SU-DHL-6 (cell line): ENCODE measurements around the gene B3GALT5.

Experiments
- H2AFZ ChIP-seq: fragments of 200-600 bp; sonication (generic); 2 replicates; pipeline ENCODE4 v1.6.1; 2014; ENCODE audit warnings: low read depth, mild to moderate bottlenecking, moderate library complexity, mixed read lengths, antibody characterized with exemption, low read length; ENCODE audit not compliant: severe bottlenecking
- H3F3A ChIP-seq: fragments of 200-600 bp; shearing (Covaris generic); 2 replicates; pipeline ENCODE4 v1.6.0; 2016; ENCODE audit warnings: antibody characterized with exemption, mild to moderate bottlenecking; ENCODE audit not compliant: insufficient read depth
- H3K27ac ChIP-seq: fragments of 200-600 bp; sonication (generic); 2 replicates; pipeline ENCODE4 v1.5.1; 2016; ENCODE audit warnings: low read depth, mild to moderate bottlenecking, low read length, moderate library complexity, mixed read lengths
- H3K27me3 ChIP-seq: fragments of 200-600 bp; sonication (generic), shearing (Covaris generic); 2 replicates; pipeline ENCODE4 v1.6.0; 2014; ENCODE audit warnings: mild to moderate bottlenecking, low read length
- H3K36me3 ChIP-seq: fragments of 200-600 bp; sonication (generic); 2 replicates; pipeline ENCODE4 v1.6.1; 2014; ENCODE audit warnings: mild to moderate bottlenecking, low read length, mixed read lengths
- H3K4me2 ChIP-seq: fragments of 300-600, 200-600 bp; shearing (Covaris generic), sonication (generic); 2 replicates; pipeline ENCODE4 v1.6.0; 2014; ENCODE audit warnings: low read length, low read depth, mild to moderate bottlenecking; ENCODE audit not compliant: poor library complexity, severe bottlenecking
- H3K4me3 ChIP-seq: fragments of 200-600 bp; sonication (generic); 2 replicates; pipeline ENCODE4 v1.5.1; 2014; ENCODE audit warnings: antibody characterized with exemption, low read length, mild to moderate bottlenecking, mixed read lengths; ENCODE audit not compliant: insufficient read depth, poor library complexity, severe bottlenecking
- H3K79me2 ChIP-seq: fragments of 200-600 bp; sonication (generic); 2 replicates; pipeline ENCODE4 v1.6.1; 2014; ENCODE audit warnings: mild to moderate bottlenecking, low read length, moderate library complexity; ENCODE audit not compliant: insufficient read depth
- H3K9ac ChIP-seq: fragments of 200-600 bp; sonication (generic); 2 replicates; pipeline ENCODE4 v1.7.0; 2014; ENCODE audit warnings: mild to moderate bottlenecking, low read length
- H3K9me2 ChIP-seq: fragments of 200-600 bp; sonication (generic); replicated peaks from 2 replicates; pipeline ENCODE4 v1.6.1; 2014; ENCODE audit warnings: low read length; ENCODE audit not compliant: insufficient read depth
- H3K9me3 ChIP-seq: fragments of 200-600 bp; sonication (generic); 2 replicates; pipeline ENCODE4 v1.6.1; 2014; ENCODE audit warnings: low read length, mixed read lengths; ENCODE audit not compliant: insufficient read depth
- H4K20me1 ChIP-seq: fragments of 200-600 bp; sonication (generic); 2 replicates; pipeline ENCODE4 v1.6.1; 2014; ENCODE audit warnings: low read depth, mild to moderate bottlenecking, antibody characterized with exemption, low read length, moderate library complexity, mixed read lengths
- CTCF ChIP-seq: fragments of 200-600 bp; sonication (generic); IDR thresholded peaks from one replicate; pipeline ENCODE4 v1.5.1; 2017; ENCODE audit warnings: antibody characterized with exemption, mild to moderate bottlenecking, low read length, moderate library complexity; ENCODE audit not compliant: insufficient read depth, poor library complexity, severe bottlenecking
- EZH2phosphoT487 ChIP-seq: fragments of 200-600 bp; sonication (generic), shearing (Covaris generic); conservative IDR thresholded peaks from 2 replicates; pipeline ENCODE4 v1.6.1; 2018; ENCODE audit warnings: mild to moderate bottlenecking, antibody characterized with exemption, low read length, moderate library complexity, mixed read lengths

The B3GALT5 gene

GRCh38 chr21:39720126-39720778 lies 107.5 kb downstream of the B3GALT5 start:
- H3K4me3 ChIP-seq = no peak overlapping the region
- no peaks in the 10 kb centered on the region for H3K27me3 ChIP-seq
- no peak overlapping the region for H3K4me2 ChIP-seq
- H3K9me2 ChIP-seq = no peaks in the 10 kb centered on the region
- H3K79me2 ChIP-seq = no peaks in the 10 kb centered on the region
- H3K9me3 ChIP-seq = no peaks in the 10 kb centered on the region
- no peak overlapping the region for H2AFZ ChIP-seq
- TF ChIP-seq EZH2phosphoT487 (no peak), CTCF (no peak)
- H3K9ac ChIP-seq = no peak overlapping the region
- no peak overlapping the region for H3K27ac ChIP-seq
- H3K36me3 ChIP-seq = no peaks in the 10 kb centered on the region
- H3F3A ChIP-seq = no peaks in the 10 kb centered on the region
- H4K20me1 ChIP-seq = no peaks in the 10 kb centered on the region

GRCh38 chr21:39721885-39722284 lies 109.1 kb downstream of the B3GALT5 start:
- Histone ChIP-seq H3K36me3 (no peaks in the 10 kb centered on the region), H2AFZ (no peak overlapping the region), H4K20me1 (no peaks in the 10 kb centered on the region), H3K79me2 (no peaks in the 10 kb centered on the region), H3K27ac (no peak overlapping the region), H3K9me2 (no peaks in the 10 kb centered on the region), H3K4me2 (no peak overlapping the region), H3K27me3 (no peaks in the 10 kb centered on the region), H3K9me3 (no peaks in the 10 kb centered on the region), H3K9ac (no peak overlapping the region), H3F3A (no peaks in the 10 kb centered on the region), H3K4me3 (no peak overlapping the region)
- TF ChIP-seq CTCF = no peak
